HL-60 (cell line): ENCODE data around the gene IGSF8.

Experiments used
- DNase-seq, 2 experiments: peaks; one replicate each; pipeline ENCODE4 v3.0.0-alpha.2; 2010 to 2020; ENCODE audit warnings: low read depth in 1 of 2, low spot score in 1 of 2
- H3K27ac ChIP-seq: fragments of 250-450 bp; sonication (Bioruptor Pico); replicated peaks from 2 replicates; pipeline ENCODE4 v1.5.1; 2020; ENCODE audit warnings: mild to moderate bottlenecking, moderate library complexity
- H3K27me3 ChIP-seq: fragments of 250-450 bp; sonication (Bioruptor Pico); 2 replicates; pipeline ENCODE4 v1.5.1; 2021; ENCODE audit warnings: mild to moderate bottlenecking, moderate library complexity; ENCODE audit not compliant: insufficient read depth, poor library complexity, severe bottlenecking
- H3K4me3 ChIP-seq: replicated peaks from 2 replicates; pipeline ENCODE4 v1.5.1; 2011; ENCODE audit warnings: mild to moderate bottlenecking, control low read depth, low read length; ENCODE audit not compliant: insufficient read depth
- GABPA ChIP-seq: IDR thresholded peaks from 2 replicates; pipeline ENCODE4 v1.6.1; 2012; ENCODE audit warnings: low read depth
- POLR2AphosphoS5 ChIP-seq: IDR thresholded peaks from 2 replicates; pipeline ENCODE4 v1.6.1; 2012; ENCODE audit warnings: low read depth
- SPI1 ChIP-seq: IDR thresholded peaks from 2 replicates; pipeline ENCODE4 v1.6.1; 2012; ENCODE audit warnings: low read depth, mild to moderate bottlenecking, borderline replicate concordance
- TF ChIP-seq, protein P1 (sequence below): IDR thresholded peaks from one replicate; pipeline ENCODE4 v1.5.1; 2011; ENCODE audit warnings: low read length, control low read depth, inconsistent platforms; ENCODE audit not compliant: insufficient read depth
- TF ChIP-seq, protein P2 (sequence below): IDR thresholded peaks from 2 replicates; pipeline ENCODE4 v1.6.1; 2012; ENCODE audit warnings: low read depth; ENCODE audit not compliant: insufficient replicate concordance

IGSF8 gene

DNA sequence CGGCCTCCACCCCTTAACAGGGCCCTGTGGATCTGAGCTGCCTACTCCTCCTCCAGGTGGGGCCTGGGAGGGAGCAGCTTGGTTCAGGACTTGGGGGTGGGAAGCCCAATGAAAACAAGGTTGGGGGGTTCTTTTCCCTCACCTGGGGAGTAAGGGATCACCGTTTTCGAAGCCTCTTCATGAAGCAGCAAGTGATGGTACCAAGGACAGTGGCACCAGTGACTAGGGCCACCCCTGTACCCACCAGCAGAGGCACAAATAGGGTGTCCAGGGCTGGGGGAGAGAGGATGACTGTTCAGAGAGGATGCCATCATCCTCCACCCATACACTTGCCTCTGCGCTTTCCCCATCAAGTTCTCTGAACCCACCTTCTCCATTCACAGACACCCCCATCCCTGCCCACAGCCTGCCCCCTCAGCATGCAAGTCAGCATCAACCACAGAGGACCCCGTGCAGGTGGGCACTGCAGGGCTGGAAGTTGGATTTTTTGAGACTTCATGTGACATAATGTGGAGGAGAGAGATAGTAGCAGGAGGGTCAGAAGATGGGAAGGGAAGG is 6.7 kb downstream of the IGSF8 start:
- Histone ChIP-seq H3K4me3 (no peak overlapping the region), H3K27ac (no peak overlapping the region), H3K27me3 (no peaks in the 10 kb centered on the region)
- no peak for DNase-seq
- TF ChIP-seq, protein P1, sequence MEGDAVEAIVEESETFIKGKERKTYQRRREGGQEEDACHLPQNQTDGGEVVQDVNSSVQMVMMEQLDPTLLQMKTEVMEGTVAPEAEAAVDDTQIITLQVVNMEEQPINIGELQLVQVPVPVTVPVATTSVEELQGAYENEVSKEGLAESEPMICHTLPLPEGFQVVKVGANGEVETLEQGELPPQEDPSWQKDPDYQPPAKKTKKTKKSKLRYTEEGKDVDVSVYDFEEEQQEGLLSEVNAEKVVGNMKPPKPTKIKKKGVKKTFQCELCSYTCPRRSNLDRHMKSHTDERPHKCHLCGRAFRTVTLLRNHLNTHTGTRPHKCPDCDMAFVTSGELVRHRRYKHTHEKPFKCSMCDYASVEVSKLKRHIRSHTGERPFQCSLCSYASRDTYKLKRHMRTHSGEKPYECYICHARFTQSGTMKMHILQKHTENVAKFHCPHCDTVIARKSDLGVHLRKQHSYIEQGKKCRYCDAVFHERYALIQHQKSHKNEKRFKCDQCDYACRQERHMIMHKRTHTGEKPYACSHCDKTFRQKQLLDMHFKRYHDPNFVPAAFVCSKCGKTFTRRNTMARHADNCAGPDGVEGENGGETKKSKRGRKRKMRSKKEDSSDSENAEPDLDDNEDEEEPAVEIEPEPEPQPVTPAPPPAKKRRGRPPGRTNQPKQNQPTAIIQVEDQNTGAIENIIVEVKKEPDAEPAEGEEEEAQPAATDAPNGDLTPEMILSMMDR, result no peak
- TF ChIP-seq, protein P2, sequence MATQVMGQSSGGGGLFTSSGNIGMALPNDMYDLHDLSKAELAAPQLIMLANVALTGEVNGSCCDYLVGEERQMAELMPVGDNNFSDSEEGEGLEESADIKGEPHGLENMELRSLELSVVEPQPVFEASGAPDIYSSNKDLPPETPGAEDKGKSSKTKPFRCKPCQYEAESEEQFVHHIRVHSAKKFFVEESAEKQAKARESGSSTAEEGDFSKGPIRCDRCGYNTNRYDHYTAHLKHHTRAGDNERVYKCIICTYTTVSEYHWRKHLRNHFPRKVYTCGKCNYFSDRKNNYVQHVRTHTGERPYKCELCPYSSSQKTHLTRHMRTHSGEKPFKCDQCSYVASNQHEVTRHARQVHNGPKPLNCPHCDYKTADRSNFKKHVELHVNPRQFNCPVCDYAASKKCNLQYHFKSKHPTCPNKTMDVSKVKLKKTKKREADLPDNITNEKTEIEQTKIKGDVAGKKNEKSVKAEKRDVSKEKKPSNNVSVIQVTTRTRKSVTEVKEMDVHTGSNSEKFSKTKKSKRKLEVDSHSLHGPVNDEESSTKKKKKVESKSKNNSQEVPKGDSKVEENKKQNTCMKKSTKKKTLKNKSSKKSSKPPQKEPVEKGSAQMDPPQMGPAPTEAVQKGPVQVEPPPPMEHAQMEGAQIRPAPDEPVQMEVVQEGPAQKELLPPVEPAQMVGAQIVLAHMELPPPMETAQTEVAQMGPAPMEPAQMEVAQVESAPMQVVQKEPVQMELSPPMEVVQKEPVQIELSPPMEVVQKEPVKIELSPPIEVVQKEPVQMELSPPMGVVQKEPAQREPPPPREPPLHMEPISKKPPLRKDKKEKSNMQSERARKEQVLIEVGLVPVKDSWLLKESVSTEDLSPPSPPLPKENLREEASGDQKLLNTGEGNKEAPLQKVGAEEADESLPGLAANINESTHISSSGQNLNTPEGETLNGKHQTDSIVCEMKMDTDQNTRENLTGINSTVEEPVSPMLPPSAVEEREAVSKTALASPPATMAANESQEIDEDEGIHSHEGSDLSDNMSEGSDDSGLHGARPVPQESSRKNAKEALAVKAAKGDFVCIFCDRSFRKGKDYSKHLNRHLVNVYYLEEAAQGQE, result peak; percentile 75
- TF ChIP-seq POLR2AphosphoS5 (no peak), GABPA (no peak), SPI1 (no peak)

DNA sequence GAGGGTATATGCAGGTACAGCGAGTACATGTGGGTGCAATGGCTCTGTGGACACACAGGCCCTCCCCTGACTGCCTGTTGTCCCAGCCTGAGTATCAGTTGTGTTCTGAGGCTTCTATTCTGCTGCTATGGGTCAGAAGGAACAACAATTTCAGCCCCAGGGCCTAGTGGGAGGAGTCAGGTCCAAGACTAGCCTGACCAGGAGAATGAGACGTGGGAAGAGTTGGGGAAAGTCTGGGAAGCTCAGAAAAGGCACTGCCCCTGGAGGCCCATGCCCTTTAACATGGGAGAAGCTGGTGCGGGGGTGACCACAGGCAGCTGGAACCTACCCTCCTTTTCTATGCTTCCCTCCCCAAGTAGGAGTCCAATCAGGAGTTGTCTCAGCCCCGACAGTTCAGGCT is 7.7 kb downstream of the IGSF8 start:
- DNase-seq, result no peak
- Histone ChIP-seq H3K4me3 (no peak overlapping the region), H3K27me3 (peaks cover 2% of the 10 kb centered on the region), H3K27ac (no peak overlapping the region)
- no peak for TF ChIP-seq SPI1
- TF ChIP-seq GABPA, result no peak
- TF ChIP-seq, protein P2, result no peak
- TF ChIP-seq, protein P1, result no peak
- no peak for TF ChIP-seq POLR2AphosphoS5

DNA sequence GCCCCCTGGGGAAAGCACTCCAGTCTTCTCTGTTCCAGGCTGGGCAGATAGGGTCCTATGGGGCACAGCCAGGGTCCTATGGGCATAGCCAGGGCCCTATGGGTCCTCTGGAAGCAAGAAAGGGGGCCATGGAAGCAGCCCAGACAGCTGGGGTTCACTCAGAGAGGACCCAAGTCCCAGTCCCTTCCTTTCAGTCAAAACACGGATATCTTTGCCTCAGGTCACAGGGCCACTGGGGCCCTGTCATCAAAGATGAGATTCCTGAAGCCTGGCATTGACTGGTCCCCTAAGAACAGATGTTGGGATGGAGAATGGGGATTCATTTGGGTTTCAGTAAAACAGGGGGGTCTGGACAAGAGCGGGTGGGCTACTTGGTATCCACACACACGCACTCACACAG is 8.5 kb downstream of the IGSF8 start:
- Histone ChIP-seq H3K27ac (no peak overlapping the region), H3K27me3 (peaks cover 8% of the 10 kb centered on the region), H3K4me3 (no peak overlapping the region)
- TF ChIP-seq SPI1 (no peak), GABPA (no peak), POLR2AphosphoS5 (no peak)
- TF ChIP-seq, protein P2, result no peak
- TF ChIP-seq, protein P1, result no peak
- DNase-seq, result no peak
